CD8-positive, alpha-beta memory T cell (primary cell): ENCODE measurements around the gene CRNKL1. TPM values are rescaled to one million over a fixed set of nuclear protein-coding genes. Genes with fewer than 3 reads are reported as not detected.
A peak's percentile ranks its signal among the peaks of the same experiment; 100 is the strongest.
"Not testable (repeated sequence)": the region's sequence is repeated elsewhere in the genome, so short reads cannot be mapped to it uniquely, and the experiment has no call there.

ENCODE experiments used
- CTCF ChIA-PET: fragments of 350-600 bp; sonication (Branson Sonifier 250); formaldehyde crosslinking; loops from one replicate; lab custom pipeline; 2021; ENCODE audit warnings: antibody characterized with exemption; lab: Charles Lee
- POLR2A ChIA-PET: fragments of 350-600 bp; sonication (Branson Sonifier 250); formaldehyde crosslinking; loops from one replicate; lab custom pipeline; 2021; ENCODE audit warnings: antibody characterized with exemption; lab: Charles Lee
- DNase-seq, 5 donors: peaks; one replicate each; pipeline versions ENCODE4 v3.0.0 to v3.0.0-alpha.2; 2020 to 2022; ENCODE audit warnings: mixed read lengths in 1 of 5
- H3K27ac ChIP-seq: one replicate; pipeline ENCODE4 v1.7.0; 2013; ENCODE audit warnings: low read depth, mild to moderate bottlenecking, low read length, moderate library complexity
- H3K27me3 ChIP-seq: 2 replicates; pipeline ENCODE4 v1.7.0; 2013; ENCODE audit warnings: low read length, mild to moderate bottlenecking; ENCODE audit not compliant: insufficient read depth, poor library complexity, severe bottlenecking
- H3K36me3 ChIP-seq: 2 replicates; pipeline ENCODE4 v1.7.0; 2013; ENCODE audit warnings: mild to moderate bottlenecking, low read length, moderate library complexity; ENCODE audit not compliant: insufficient read depth
- H3K4me1 ChIP-seq: 2 replicates; pipeline ENCODE4 v1.7.0; 2013; ENCODE audit warnings: mild to moderate bottlenecking, low read length, moderate library complexity; ENCODE audit not compliant: insufficient read depth
- H3K4me3 ChIP-seq: 2 replicates; pipeline ENCODE4 v1.7.0; 2013; ENCODE audit warnings: mild to moderate bottlenecking, low read length
- H3K9me3 ChIP-seq: 2 replicates; pipeline ENCODE4 v1.7.0; 2013; ENCODE audit warnings: mild to moderate bottlenecking, low read length
- H3K27ac Mint-ChIP-seq, 8 donors: one replicate each; pipeline ENCODE4 v1.8.0; 2020 to 2021; ENCODE audit warnings: mixed read lengths in 8 of 8, mild to moderate bottlenecking in 6 of 8, inconsistent platforms in 3 of 8, moderate library complexity in 3 of 8
- H3K27me3 Mint-ChIP-seq, 2 donors: one replicate each; pipeline ENCODE4 v1.8.0; 2020 to 2021; ENCODE audit warnings: mixed read lengths in 2 of 2, mild to moderate bottlenecking in 1 of 2, moderate library complexity in 1 of 2
- H3K36me3 Mint-ChIP-seq, 3 donors: one replicate each; pipeline ENCODE4 v1.8.0; 2020 to 2021; ENCODE audit warnings: mixed read lengths in 3 of 3, inconsistent platforms in 1 of 3, mild to moderate bottlenecking in 1 of 3
- H3K4me1 Mint-ChIP-seq, 3 donors: one replicate each; pipeline ENCODE4 v1.8.0; 2020 to 2021; ENCODE audit warnings: mixed read lengths in 3 of 3, inconsistent platforms in 1 of 3, mild to moderate bottlenecking in 1 of 3
- H3K4me3 Mint-ChIP-seq, 7 donors: one replicate each; pipeline ENCODE4 v1.8.0; 2020 to 2021; ENCODE audit warnings: mixed read lengths in 7 of 7, mild to moderate bottlenecking in 6 of 7, moderate library complexity in 4 of 7, inconsistent platforms in 2 of 7
- H3K9me3 Mint-ChIP-seq, 5 donors: one replicate each; pipeline ENCODE4 v1.8.0; 2020 to 2022; ENCODE audit warnings: mixed read lengths in 5 of 5, mild to moderate bottlenecking in 3 of 5, moderate library complexity in 2 of 5, inconsistent platforms in 1 of 5
- polyA plus RNA-seq: library from polyadenylated mRNA; unstranded; fragments of 300-500 nt; fragmentation: Illumina TruSeq; gene quantifications from one replicate; pipeline ENCODE4 v1.2.3, GENCODE V29; 2021
- total RNA-seq, 2 experiments: library from RNA; stranded (reverse); gene quantifications; one replicate each; pipeline ENCODE4 v1.2.3, GENCODE V29; 2021

The CRNKL1 gene
- total and polyA plus RNA-seq, 3 experiments from 2014 or later = 15.3 to 29.4 (median 28.6) TPM

- Mint-ChIP-seq H3K27me3 (peaks cover 0 to 4% of the 10 kb centered on the region in 2 donors), H3K27ac (peak within 1 kb of the TSS; percentile 93 to 98 (median 94)), H3K4me3 (peak within 1 kb of the TSS; percentile 88 to 96 (median 92)), H3K9me3 (no peaks in the 10 kb centered on the region), H3K4me1 (peaks cover 43 to 65% (median 50%) of the 10 kb centered on the region in 3 donors), H3K36me3 (peaks cover 0 to 22% (median 3%) of the 10 kb centered on the region in 3 donors)
- Histone ChIP-seq H3K36me3 (no peaks in the 10 kb centered on the region), H3K4me3 (peak within 1 kb of the TSS; percentile 77), H3K9me3 (no peaks in the 10 kb centered on the region), H3K27me3 (no peaks in the 10 kb centered on the region), H3K4me1 (peaks cover 32% of the 10 kb centered on the region), H3K27ac (peak within 1 kb of the TSS; percentile 68)
- ChIA-PET CTCF (interaction anchor here (1.1 to 3.4 kb wide), 7 partner anchors 9 to 1429 kb away, joined by 3 to 30 read pairs (median 4); partner anchors contain the start of genes CFAP61 and CRNKL1), POLR2A (interaction anchor here (1.1 to 3.2 kb wide), 3 partner anchors 9 to 1729 kb away, joined by 3 to 26 read pairs (median 3); partner anchors contain the start of genes CFAP61, CRNKL1 and ZNF133)
- DNase-seq = peak; percentile 85 to 94 (median 87)
Measured at GRCh38 chr20:20017001-20017843, 35.0 kb downstream of the CRNKL1 start, which contains the start of gene NAA20. Gene NAA20, plus strand, starts transcription at chr20:20017362. Its CDS starts 35 bp downstream, at chr20:20017397.

DNA sequence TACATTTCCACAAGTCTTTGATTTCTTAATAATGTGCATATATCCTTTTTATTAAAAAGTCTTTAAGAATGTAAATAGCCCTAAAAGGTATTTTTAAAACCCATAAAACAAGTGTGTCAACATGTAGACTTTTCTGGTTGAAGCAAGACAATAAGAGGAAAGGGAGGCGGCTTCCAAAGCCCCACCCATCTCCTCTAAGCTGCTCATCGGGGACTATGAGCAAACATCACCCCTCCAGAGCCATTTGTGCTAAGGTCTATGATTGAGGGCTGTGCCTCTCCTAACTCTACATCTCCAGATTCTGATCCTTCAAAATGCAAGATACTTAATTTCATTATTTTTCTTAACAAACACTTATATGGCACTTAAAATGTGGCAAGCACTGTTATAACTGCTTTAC lies 37.6 kb downstream of the CRNKL1 start:
- Mint-ChIP-seq H3K9me3 (no peaks in the 10 kb centered on the region), H3K27me3 (peaks cover 9 to 11% of the 10 kb centered on the region in 2 donors), H3K27ac (peak overlapping the region in 1 of 8 donors; percentile 2), H3K36me3 (peaks cover 0 to 14% (median 3%) of the 10 kb centered on the region in 3 donors), H3K4me1 (peaks cover 24 to 39% (median 28%) of the 10 kb centered on the region in 3 donors), H3K4me3 (peak overlapping the region in 3 of 7 donors; percentile 20 to 64 (median 32))
- H3K36me3 ChIP-seq = no peaks in the 10 kb centered on the region
- H3K4me3 ChIP-seq = no peak overlapping the region
- peaks cover 23% of the 10 kb centered on the region for H3K4me1 ChIP-seq
- H3K27me3 ChIP-seq = no peaks in the 10 kb centered on the region
- CTCF ChIA-PET = interaction anchor here (3.4 kb wide), 1 partner anchor 37 kb away, joined by 30 read pairs; the partner anchor contains the start of genes CFAP61 and CRNKL1
- DNase-seq = peak in 1 of 5 donors; percentile 11
- H3K27ac ChIP-seq = no peak overlapping the region
- H3K9me3 ChIP-seq = no peaks in the 10 kb centered on the region
- POLR2A ChIA-PET = no interaction called here

GRCh38 chr20:20012541-20012940 lies 39.7 kb downstream of the CRNKL1 start:
- Mint-ChIP-seq H3K4me1 (peaks cover 7 to 18% (median 9%) of the 10 kb centered on the region in 3 donors), H3K27me3 (peaks cover 10 to 23% of the 10 kb centered on the region in 2 donors), H3K4me3 (no peak overlapping the region), H3K27ac (peak overlapping the region in 1 of 8 donors; percentile 52), H3K36me3 (peaks cover 0 to 5% (median 0%) of the 10 kb centered on the region in 3 donors), H3K9me3 (no peaks in the 10 kb centered on the region)
- POLR2A ChIA-PET = no interaction called here
- H3K4me1 ChIP-seq = peaks cover 7% of the 10 kb centered on the region
- H3K9me3 ChIP-seq = no peaks in the 10 kb centered on the region
- H3K27ac ChIP-seq = no peak overlapping the region
- no peaks in the 10 kb centered on the region for H3K27me3 ChIP-seq
- no peak for DNase-seq
- no peaks in the 10 kb centered on the region for H3K36me3 ChIP-seq
- no peak overlapping the region for H3K4me3 ChIP-seq
- CTCF ChIA-PET = no interaction called here

- Mint-ChIP-seq H3K4me3 (no peak overlapping the region), H3K36me3 (peaks cover 0 to 1% (median 0%) of the 10 kb centered on the region in 3 donors), H3K9me3 (no peaks in the 10 kb centered on the region), H3K27me3 (peaks cover 12 to 36% of the 10 kb centered on the region in 2 donors), H3K4me1 (peaks cover 0 to 9% (median 4%) of the 10 kb centered on the region in 3 donors), H3K27ac (no peak overlapping the region)
- no peaks in the 10 kb centered on the region for H3K9me3 ChIP-seq
- DNase-seq = no peak
- CTCF ChIA-PET = no interaction called here
- no peaks in the 10 kb centered on the region for H3K27me3 ChIP-seq
- H3K4me1 ChIP-seq = no peaks in the 10 kb centered on the region
- no peak overlapping the region for H3K4me3 ChIP-seq
- no peak overlapping the region for H3K27ac ChIP-seq
- no peaks in the 10 kb centered on the region for H3K36me3 ChIP-seq
- POLR2A ChIA-PET = no interaction called here
Measured at GRCh38 chr20:20010639-20011500, 41.4 kb downstream of the CRNKL1 start.

- H3K9me3 Mint-ChIP-seq = no peaks in the 10 kb centered on the region
- H3K36me3 Mint-ChIP-seq = peaks cover 0 to 1% (median 0%) of the 10 kb centered on the region in 3 donors
- no peak overlapping the region for H3K27ac Mint-ChIP-seq
Measured at GRCh38 chr20:20009784-20010253, 42.4 kb downstream of the CRNKL1 start.

DNA sequence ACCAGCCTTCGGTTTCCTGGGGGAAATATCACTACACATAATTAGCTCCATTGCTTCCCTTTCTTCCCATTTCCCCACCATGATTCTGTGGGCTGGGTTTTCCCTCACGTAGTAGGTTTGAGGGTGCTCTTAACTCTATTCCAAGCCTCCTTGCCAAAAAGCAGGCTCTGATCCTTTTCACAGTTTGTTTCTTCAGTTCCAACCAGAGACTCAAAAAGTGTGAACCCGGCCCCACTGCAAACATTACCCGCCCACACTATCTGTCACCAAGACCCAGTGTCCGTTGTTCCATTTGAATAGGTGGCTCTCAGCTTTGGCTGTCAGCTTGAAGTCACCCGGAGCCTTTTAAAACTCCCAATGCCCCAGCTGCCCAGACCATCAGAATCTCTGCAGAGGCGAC lies 46.9 kb downstream of the CRNKL1 start:
- H3K9me3 Mint-ChIP-seq = peaks cover 0 to 2% (median 0%) of the 10 kb centered on the region in 5 donors
- no peak overlapping the region for H3K27ac Mint-ChIP-seq
- Histone ChIP-seq H3K4me1 (peaks cover 7% of the 10 kb centered on the region), H3K27ac (no peak overlapping the region), H3K9me3 (no peaks in the 10 kb centered on the region), H3K4me3 (no peak overlapping the region), H3K36me3 (no peaks in the 10 kb centered on the region), H3K27me3 (no peaks in the 10 kb centered on the region)
- CTCF ChIA-PET = no interaction called here
- peaks cover 0 to 1% (median 0%) of the 10 kb centered on the region in 3 donors for H3K36me3 Mint-ChIP-seq
- H3K4me1 Mint-ChIP-seq = peaks cover 13 to 14% (median 13%) of the 10 kb centered on the region in 3 donors
- H3K27me3 Mint-ChIP-seq = peaks cover 32 to 76% of the 10 kb centered on the region in 2 donors
- POLR2A ChIA-PET = no interaction called here
- DNase-seq = no peak
- no peak overlapping the region for H3K4me3 Mint-ChIP-seq

More at GRCh38 chr20:20009784-20010253, 42.4 kb downstream of the CRNKL1 start:
- ChIA-PET CTCF (no interaction called here), POLR2A (interaction anchor here (0.7 kb wide), 1 partner anchor 1952 kb away, joined by 5 read pairs; the partner anchor contains the start of gene OVOL2)
- peaks cover 17 to 46% of the 10 kb centered on the region in 2 donors for H3K27me3 Mint-ChIP-seq
- H3K4me1 ChIP-seq = no peaks in the 10 kb centered on the region
- H3K4me3 ChIP-seq = no peak overlapping the region
- no peak overlapping the region for H3K4me3 Mint-ChIP-seq
- no peaks in the 10 kb centered on the region for H3K9me3 ChIP-seq
- peaks cover 0 to 4% (median 4%) of the 10 kb centered on the region in 3 donors for H3K4me1 Mint-ChIP-seq
- H3K36me3 ChIP-seq = no peaks in the 10 kb centered on the region
- no peak for DNase-seq
- no peak overlapping the region for H3K27ac ChIP-seq
- H3K27me3 ChIP-seq = no peaks in the 10 kb centered on the region

GRCh38 chr20:20003955-20004322 lies 48.3 kb downstream of the CRNKL1 start:
- H3K4me1 ChIP-seq, H3K27me3 ChIP-seq, H3K36me3 ChIP-seq, CTCF ChIA-PET, H3K36me3 Mint-ChIP-seq, H3K9me3 ChIP-seq, POLR2A ChIA-PET, H3K27ac Mint-ChIP-seq, H3K27ac ChIP-seq, H3K9me3 Mint-ChIP-seq, DNase-seq: not testable (repeated sequence)
- peak overlapping the region in 4 of 7 donors; percentile 59 to 72 (median 68) for H3K4me3 Mint-ChIP-seq
- H3K27me3 Mint-ChIP-seq = peaks cover 28 to 69% of the 10 kb centered on the region in 2 donors
- H3K4me3 ChIP-seq = peak overlapping the region; percentile 17
- peaks cover 13 to 14% (median 13%) of the 10 kb centered on the region in 3 donors for H3K4me1 Mint-ChIP-seq
